HepG2 (cell line): ENCODE data around the gene EGFLAM. TPM values are rescaled to one million over a fixed set of nuclear protein-coding genes. Genes with fewer than 3 reads are reported as not detected.

Source experiments
- ATAC-seq: fragments of 200-7000 bp; cut with Tn5 transposase; 3 replicates; pipeline ENCODE4 v1.9.1; 2020; ENCODE audit warnings: mild to moderate bottlenecking, moderate library complexity
- BruUV-seq: library from RNA; stranded (reverse); fragments of 400-500 nt; replicated peaks from 2 replicates; lab custom pipeline; 2021; lab: Mats Ljungman, UMichigan
- CTCF ChIA-PET: fragments of 300-600 bp; formaldehyde crosslinking; extraction: SDS; loops from one replicate; lab custom pipeline; 2021; ENCODE audit warnings: low total read pairs, inconsistent platforms, low intra/inter-chr PET ratio; lab: Yijun Ruan, JAX
- POLR2A ChIA-PET: fragments of 350-600 bp; sonication (Branson Sonifier 250); formaldehyde crosslinking; loops from one replicate; lab custom pipeline; 2020; ENCODE audit warnings: antibody characterized with exemption, inconsistent platforms; lab: Yijun Ruan, JAX
- DNase-seq: peaks from one replicate; pipeline ENCODE4 v3.0.0-alpha.2; 2015; ENCODE audit warnings: low spot score
- FAIRE-seq: peaks from 3 replicates; lab custom pipeline; 2011; peaks lifted over from hg19 to GRCh38; lab: Jason Lieb, UNC
- H2AFZ ChIP-seq: one replicate; pipeline ENCODE4 v1.6.1; 2011; ENCODE audit warnings: low read length, inconsistent platforms
- H3K27ac ChIP-seq: fragments of 300-600 bp; 3 replicates; pipeline ENCODE4 v1.8.0; 2011; ENCODE audit warnings: mixed run types, mild to moderate bottlenecking, mixed read lengths, low read length, inconsistent platforms; ENCODE audit not compliant: insufficient read depth; ENCODE audit errors: extremely low read length
- H3K27me3 ChIP-seq, 2 experiments: fragments of 200-600 bp in 1 of 2; 2 replicates in 1 of 2; 3 replicates in 1 of 2; pipeline versions ENCODE4 v1.6.0 to v1.8.0; 2011; ENCODE audit warnings: low read length in 2 of 2, mild to moderate bottlenecking in 2 of 2, moderate library complexity in 2 of 2, inconsistent platforms in 1 of 2; ENCODE audit not compliant: insufficient read depth in 2 of 2, control insufficient read depth in 1 of 2
- H3K36me3 ChIP-seq, 2 experiments: fragments of 200-600 bp in 1 of 2; replicated peaks in 1 of 2; 2 replicates in 1 of 2; 3 replicates in 1 of 2; pipeline versions ENCODE4 v1.5.1 to v1.8.0; 2011; ENCODE audit warnings: low read length in 2 of 2, inconsistent platforms in 1 of 2; ENCODE audit not compliant: insufficient read depth in 2 of 2, control insufficient read depth in 1 of 2
- H3K4me1 ChIP-seq: 2 replicates; pipeline ENCODE4 v1.5.1; 2012; ENCODE audit warnings: low read length, inconsistent platforms; ENCODE audit not compliant: insufficient read depth
- H3K4me2 ChIP-seq: 2 replicates; pipeline ENCODE4 v1.6.0; 2011; ENCODE audit warnings: low read depth, low read length, inconsistent platforms
- H3K4me3 ChIP-seq, 3 experiments: fragments of 200-600 bp in 1 of 3; sonication (generic), shearing (Covaris generic) in 1 of 3; replicated peaks in 1 of 3; 2 replicates each; pipeline ENCODE4 v1.5.1; 2011 to 2016; ENCODE audit warnings: low read length in 3 of 3, inconsistent platforms in 2 of 3, low read depth in 2 of 3, mild to moderate bottlenecking in 2 of 3, control low read depth in 1 of 3, mixed read lengths in 1 of 3; ENCODE audit not compliant: insufficient read depth in 1 of 3
- H3K79me2 ChIP-seq: one replicate; pipeline ENCODE4 v1.6.1; 2011; ENCODE audit warnings: low read length, inconsistent platforms; ENCODE audit not compliant: insufficient read depth
- H3K9ac ChIP-seq: 2 replicates; pipeline ENCODE4 v1.6.0; 2011; ENCODE audit warnings: mild to moderate bottlenecking, low read depth, low read length, inconsistent platforms; ENCODE audit not compliant: insufficient read depth
- H3K9me3 ChIP-seq: 2 replicates; pipeline ENCODE4 v1.5.1; 2012; ENCODE audit warnings: mild to moderate bottlenecking, low read length
- H4K20me1 ChIP-seq: 2 replicates; pipeline ENCODE4 v1.6.0; 2011; ENCODE audit warnings: inconsistent platforms, mild to moderate bottlenecking, low read length, moderate library complexity; ENCODE audit not compliant: insufficient read depth
- GABPB1 ChIP-seq: IDR thresholded peaks from 2 replicates; pipeline ENCODE4 v1.6.1; 2016; ENCODE audit warnings: mild to moderate bottlenecking, missing genetic modification reagents, moderate library complexity, missing compliant biosample characterization
- NR2F2 ChIP-seq: IDR thresholded peaks from 2 replicates; pipeline ENCODE4 v1.6.1; 2012; ENCODE audit warnings: low read depth, inconsistent platforms, borderline replicate concordance
- PAX8 ChIP-seq: sonication (generic); formaldehyde crosslinking; IDR thresholded peaks from 2 replicates; pipeline ENCODE4 v1.8.0; 2022; ENCODE audit warnings: mild to moderate bottlenecking, missing genetic modification reagents, borderline replicate concordance
- ZBTB38 ChIP-seq: sonication (generic); formaldehyde crosslinking; IDR thresholded peaks from 2 replicates; pipeline ENCODE4 v1.5.1; 2020; ENCODE audit warnings: mild to moderate bottlenecking, missing genetic modification reagents
- ZMAT3 ChIP-seq: sonication (generic); formaldehyde crosslinking; conservative IDR thresholded peaks from 2 replicates; pipeline ENCODE4 v1.7.0; 2021; ENCODE audit warnings: missing genetic modification reagents
- WGBS: methylation state at CpG from one replicate; pipeline ENCODE4 v1.1.6; 2017; ENCODE audit warnings: low lambda C conversion rate; 5-methylcytosine and 5-hydroxymethylcytosine counted together
- in situ Hi-C: cut with HindIII; loops from 2 replicates; pipeline ENCODE4 v1.10.0; 2017; ENCODE audit warnings: low pct_unique_long_range_greater_than_20kb; ENCODE audit not compliant: extremely low pct_ligation_motif_present
- intact Hi-C: fragments of 100-400 bp; cut with micrococcal nuclease; formaldehyde crosslinking; loops from one replicate; pipeline ENCODE4 v1.10.0; 2022; ENCODE audit not compliant: unreplicated experiment
- polyA plus RNA-seq, 8 experiments: library from polyadenylated mRNA; depleted of rRNA in 3 of 8; stranded (reverse) in 7 of 8; unstranded in 1 of 8; fragments of >200 nt; fragmentation: Illumina TruSeq in 4 of 8; extraction: Trizol in 4 of 8; gene quantifications; 2 replicates each; pipeline versions ENCODE4 v1.2.1 to v1.2.3, GENCODE V29; 2011 to 2016; ENCODE audit warnings: low read depth in 4 of 8, missing spikeins in 1 of 8, mixed read lengths in 1 of 8; ENCODE audit not compliant: insufficient read depth in 1 of 8
- total RNA-seq, 5 experiments: library from RNA; depleted of rRNA; stranded (reverse); fragments of >200 nt; fragmentation: Illumina TruSeq; extraction: Trizol; gene quantifications; 2 replicates each; pipeline ENCODE4 v1.2.3, GENCODE V29; 2016; ENCODE audit warnings: low read depth in 1 of 5
- TF ChIP-seq, protein P1 (sequence below): IDR thresholded peaks from 2 replicates; pipeline ENCODE4 v1.4.0; 2020; ENCODE audit warnings: mild to moderate bottlenecking, missing genetic modification reagents
- TF ChIP-seq, protein P2 (sequence below): sonication (generic); formaldehyde crosslinking; IDR thresholded peaks from 2 replicates; pipeline ENCODE4 v1.4.0; 2020; ENCODE audit warnings: low read depth, mild to moderate bottlenecking, missing genetic modification reagents

EGFLAM gene
- total and polyA plus RNA-seq, 2 of the 13 experiments (the other 11 are each of a cell fraction or from before 2014, with no cell fraction given): not detected

DNA sequence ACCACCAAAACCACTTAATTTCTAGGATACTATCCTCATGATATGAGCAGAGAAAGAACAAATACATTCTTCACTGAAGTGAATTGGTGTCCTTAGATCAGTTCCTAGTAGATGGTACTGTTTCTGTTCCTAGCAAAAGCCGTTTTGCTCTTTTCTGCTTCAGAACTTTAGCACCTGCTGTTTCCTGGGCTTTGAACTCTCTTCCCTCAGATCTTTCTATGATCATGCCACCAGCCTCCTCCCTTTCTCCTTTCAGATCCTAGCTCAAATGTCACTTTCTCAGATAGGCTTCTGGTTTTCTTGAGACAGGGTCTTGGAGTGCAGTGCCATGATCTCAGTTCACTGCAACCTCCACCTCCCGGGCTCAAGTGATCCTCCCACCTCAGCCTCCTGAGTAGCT lies 118.0 kb downstream of the EGFLAM start:
- H3K36me3 ChIP-seq: no peaks in the 10 kb centered on the region
- no peaks in the 10 kb centered on the region for H3K9me3 ChIP-seq
- FAIRE-seq: no peak
- no peak overlapping the region for H3K4me3 ChIP-seq
- ChIA-PET CTCF (no interaction called here), POLR2A (no interaction called here)
- H4K20me1 ChIP-seq: no peaks in the 10 kb centered on the region
- H3K79me2 ChIP-seq: no peaks in the 10 kb centered on the region
- ATAC-seq: no peak
- no TSS peak for BruUV-seq
- no peak overlapping the region for H2AFZ ChIP-seq
- in situ Hi-C loops (no loop called here), intact Hi-C loops (no loop called here)
- DNase-seq: no peak
- TF ChIP-seq ZBTB38 (CRISPR knock-in tag): no peak
- no peak for TF ChIP-seq PAX8 (CRISPR knock-in tag)
- TF ChIP-seq NR2F2: no peak
- TF ChIP-seq, protein P1, sequence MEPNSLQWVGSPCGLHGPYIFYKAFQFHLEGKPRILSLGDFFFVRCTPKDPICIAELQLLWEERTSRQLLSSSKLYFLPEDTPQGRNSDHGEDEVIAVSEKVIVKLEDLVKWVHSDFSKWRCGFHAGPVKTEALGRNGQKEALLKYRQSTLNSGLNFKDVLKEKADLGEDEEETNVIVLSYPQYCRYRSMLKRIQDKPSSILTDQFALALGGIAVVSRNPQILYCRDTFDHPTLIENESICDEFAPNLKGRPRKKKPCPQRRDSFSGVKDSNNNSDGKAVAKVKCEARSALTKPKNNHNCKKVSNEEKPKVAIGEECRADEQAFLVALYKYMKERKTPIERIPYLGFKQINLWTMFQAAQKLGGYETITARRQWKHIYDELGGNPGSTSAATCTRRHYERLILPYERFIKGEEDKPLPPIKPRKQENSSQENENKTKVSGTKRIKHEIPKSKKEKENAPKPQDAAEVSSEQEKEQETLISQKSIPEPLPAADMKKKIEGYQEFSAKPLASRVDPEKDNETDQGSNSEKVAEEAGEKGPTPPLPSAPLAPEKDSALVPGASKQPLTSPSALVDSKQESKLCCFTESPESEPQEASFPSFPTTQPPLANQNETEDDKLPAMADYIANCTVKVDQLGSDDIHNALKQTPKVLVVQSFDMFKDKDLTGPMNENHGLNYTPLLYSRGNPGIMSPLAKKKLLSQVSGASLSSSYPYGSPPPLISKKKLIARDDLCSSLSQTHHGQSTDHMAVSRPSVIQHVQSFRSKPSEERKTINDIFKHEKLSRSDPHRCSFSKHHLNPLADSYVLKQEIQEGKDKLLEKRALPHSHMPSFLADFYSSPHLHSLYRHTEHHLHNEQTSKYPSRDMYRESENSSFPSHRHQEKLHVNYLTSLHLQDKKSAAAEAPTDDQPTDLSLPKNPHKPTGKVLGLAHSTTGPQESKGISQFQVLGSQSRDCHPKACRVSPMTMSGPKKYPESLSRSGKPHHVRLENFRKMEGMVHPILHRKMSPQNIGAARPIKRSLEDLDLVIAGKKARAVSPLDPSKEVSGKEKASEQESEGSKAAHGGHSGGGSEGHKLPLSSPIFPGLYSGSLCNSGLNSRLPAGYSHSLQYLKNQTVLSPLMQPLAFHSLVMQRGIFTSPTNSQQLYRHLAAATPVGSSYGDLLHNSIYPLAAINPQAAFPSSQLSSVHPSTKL (CRISPR knock-in tag): no peak
- TF ChIP-seq, protein P2, sequence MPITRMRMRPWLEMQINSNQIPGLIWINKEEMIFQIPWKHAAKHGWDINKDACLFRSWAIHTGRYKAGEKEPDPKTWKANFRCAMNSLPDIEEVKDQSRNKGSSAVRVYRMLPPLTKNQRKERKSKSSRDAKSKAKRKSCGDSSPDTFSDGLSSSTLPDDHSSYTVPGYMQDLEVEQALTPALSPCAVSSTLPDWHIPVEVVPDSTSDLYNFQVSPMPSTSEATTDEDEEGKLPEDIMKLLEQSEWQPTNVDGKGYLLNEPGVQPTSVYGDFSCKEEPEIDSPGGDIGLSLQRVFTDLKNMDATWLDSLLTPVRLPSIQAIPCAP (CRISPR knock-in tag): no peak
- no peak for TF ChIP-seq GABPB1 (CRISPR knock-in tag)
- TF ChIP-seq ZMAT3: no peak
- no peak overlapping the region for H3K27ac ChIP-seq
- no peak overlapping the region for H3K4me2 ChIP-seq
- H3K27me3 ChIP-seq: peaks cover 0 to 30% of the 10 kb centered on the region in 2 experiments; a peak in 3 of 5 replicates
- WGBS: 7% methylated on average over 2 of the region's 2 CpGs
- H3K9ac ChIP-seq: no peak overlapping the region
- H3K4me1 ChIP-seq: no peaks in the 10 kb centered on the region
